Activated B cell treated with CpG ODN at 0.5 μM for 24 hours (primary cell): Measurements from ENCODE around the gene IPO11. TPM values are rescaled to one million over a fixed set of nuclear protein-coding genes. Genes with fewer than 3 reads are reported as not detected.

Source experiments
- ATAC-seq: fragments of 200-7000 bp; cut with Tn5 transposase; one replicate; pipeline ENCODE4 v1.10.0; 2021; ENCODE audit warnings: low read depth, mild to moderate bottlenecking, moderate library complexity
- CTCF ChIA-PET: fragments of 350-600 bp; sonication (Branson Sonifier 250); formaldehyde crosslinking; loops from one replicate; lab custom pipeline; 2021; ENCODE audit warnings: antibody characterized with exemption; lab: Charles Lee
- POLR2A ChIA-PET: fragments of 350-600 bp; sonication (Branson Sonifier 250); formaldehyde crosslinking; loops from one replicate; lab custom pipeline; 2021; ENCODE audit warnings: antibody characterized with exemption; lab: Charles Lee
- DNase-seq: peaks from one replicate; pipeline ENCODE4 v3.0.0; 2022
- H3K27ac Mint-ChIP-seq: one replicate; pipeline ENCODE4 v1.8.0; 2020; ENCODE audit warnings: mixed read lengths
- H3K27me3 Mint-ChIP-seq: one replicate; pipeline ENCODE4 v1.8.0; 2021; ENCODE audit warnings: mixed read lengths
- H3K36me3 Mint-ChIP-seq: one replicate; pipeline ENCODE4 v1.8.0; 2021; ENCODE audit warnings: low read depth, mixed read lengths
- H3K4me1 Mint-ChIP-seq: one replicate; pipeline ENCODE4 v1.8.0; 2021; ENCODE audit warnings: mixed read lengths
- H3K4me3 Mint-ChIP-seq: one replicate; pipeline ENCODE4 v1.8.0; 2020; ENCODE audit warnings: mild to moderate bottlenecking, mixed read lengths
- H3K9me3 Mint-ChIP-seq: one replicate; pipeline ENCODE4 v1.8.0; 2020; ENCODE audit warnings: mixed read lengths
- intact Hi-C: fragments of 100-400 bp; cut with micrococcal nuclease; formaldehyde crosslinking; loops from one replicate; pipeline ENCODE4 v1.15.1; 2024
- total RNA-seq: library from RNA; stranded (reverse); gene quantifications from 2 replicates; pipeline ENCODE4 v1.2.3, GENCODE V29; 2022
- TF ChIP-seq, protein P1 (sequence below): fragments of 200-600 bp; IDR thresholded peaks from one replicate; pipeline ENCODE4 v1.8.0; 2022; ENCODE audit warnings: antibody characterized with exemption, mild to moderate bottlenecking

Gene IPO11
- total RNA-seq, 1 donor from 2014 or later = 32.9 TPM

DNA sequence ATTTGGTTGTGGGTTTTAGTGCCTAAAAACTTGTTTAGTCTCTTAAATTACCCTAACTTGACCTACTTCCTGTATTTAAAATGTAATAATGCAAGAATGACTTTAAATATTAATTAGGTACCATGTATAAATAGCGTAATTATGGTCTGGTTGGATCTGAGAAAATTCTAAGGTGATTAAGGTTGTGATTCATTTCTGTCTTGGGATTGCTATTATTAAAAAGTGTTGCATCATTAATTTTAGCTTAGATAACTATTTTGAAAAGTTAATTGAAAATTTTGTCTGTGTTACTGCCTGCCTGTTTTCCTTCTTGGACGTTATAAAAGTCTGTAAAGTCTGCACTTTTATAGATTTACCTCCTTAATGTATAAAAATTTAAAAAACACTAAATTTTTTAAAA lies 177.8 kb downstream of the IPO11 start:
- CTCF ChIA-PET = no interaction called here

DNA sequence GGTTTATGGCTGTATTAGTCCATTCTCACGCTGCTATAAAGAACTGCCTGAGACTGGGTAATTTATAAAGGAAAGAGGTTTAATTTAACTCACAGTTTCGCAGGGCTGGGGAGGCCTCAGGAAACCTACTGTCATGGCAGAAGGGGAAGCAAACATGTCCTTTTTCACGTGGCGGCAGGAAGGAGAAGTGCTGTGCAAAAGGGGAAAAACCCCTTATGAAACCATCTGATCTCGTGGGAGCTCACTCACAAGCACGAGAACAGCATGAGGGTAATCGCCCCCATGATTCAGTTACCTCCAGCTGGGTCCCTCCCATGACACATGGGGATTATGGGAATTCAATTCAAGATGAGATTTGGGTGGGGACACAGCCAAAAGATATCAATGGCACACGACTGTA lies 180.0 kb downstream of the IPO11 start:
- no peak for ATAC-seq
- Mint-ChIP-seq H3K4me1 (peaks cover 12% of the 10 kb centered on the region), H3K4me3 (no peak overlapping the region), H3K27ac (no peak overlapping the region), H3K36me3 (peaks cover 63% of the 10 kb centered on the region), H3K27me3 (no peaks in the 10 kb centered on the region), H3K9me3 (peaks cover 2% of the 10 kb centered on the region)
- CTCF ChIA-PET = no interaction called here
- POLR2A ChIA-PET = no interaction called here
- intact Hi-C loops = no loop called here
- TF ChIP-seq, protein P1, sequence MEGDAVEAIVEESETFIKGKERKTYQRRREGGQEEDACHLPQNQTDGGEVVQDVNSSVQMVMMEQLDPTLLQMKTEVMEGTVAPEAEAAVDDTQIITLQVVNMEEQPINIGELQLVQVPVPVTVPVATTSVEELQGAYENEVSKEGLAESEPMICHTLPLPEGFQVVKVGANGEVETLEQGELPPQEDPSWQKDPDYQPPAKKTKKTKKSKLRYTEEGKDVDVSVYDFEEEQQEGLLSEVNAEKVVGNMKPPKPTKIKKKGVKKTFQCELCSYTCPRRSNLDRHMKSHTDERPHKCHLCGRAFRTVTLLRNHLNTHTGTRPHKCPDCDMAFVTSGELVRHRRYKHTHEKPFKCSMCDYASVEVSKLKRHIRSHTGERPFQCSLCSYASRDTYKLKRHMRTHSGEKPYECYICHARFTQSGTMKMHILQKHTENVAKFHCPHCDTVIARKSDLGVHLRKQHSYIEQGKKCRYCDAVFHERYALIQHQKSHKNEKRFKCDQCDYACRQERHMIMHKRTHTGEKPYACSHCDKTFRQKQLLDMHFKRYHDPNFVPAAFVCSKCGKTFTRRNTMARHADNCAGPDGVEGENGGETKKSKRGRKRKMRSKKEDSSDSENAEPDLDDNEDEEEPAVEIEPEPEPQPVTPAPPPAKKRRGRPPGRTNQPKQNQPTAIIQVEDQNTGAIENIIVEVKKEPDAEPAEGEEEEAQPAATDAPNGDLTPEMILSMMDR = no peak
- DNase-seq = no peak

More for the DNA sequence above, 177.8 kb downstream of the IPO11 start:
- Mint-ChIP-seq H3K4me1 (peaks cover 14% of the 10 kb centered on the region), H3K27ac (no peak overlapping the region), H3K4me3 (no peak overlapping the region), H3K27me3 (no peaks in the 10 kb centered on the region), H3K9me3 (peaks cover 2% of the 10 kb centered on the region), H3K36me3 (peaks cover 66% of the 10 kb centered on the region)
- POLR2A ChIA-PET = no interaction called here
- DNase-seq (no peak), ATAC-seq (no peak)
- TF ChIP-seq, protein P1 = no peak
- intact Hi-C loops = no loop called here

DNA sequence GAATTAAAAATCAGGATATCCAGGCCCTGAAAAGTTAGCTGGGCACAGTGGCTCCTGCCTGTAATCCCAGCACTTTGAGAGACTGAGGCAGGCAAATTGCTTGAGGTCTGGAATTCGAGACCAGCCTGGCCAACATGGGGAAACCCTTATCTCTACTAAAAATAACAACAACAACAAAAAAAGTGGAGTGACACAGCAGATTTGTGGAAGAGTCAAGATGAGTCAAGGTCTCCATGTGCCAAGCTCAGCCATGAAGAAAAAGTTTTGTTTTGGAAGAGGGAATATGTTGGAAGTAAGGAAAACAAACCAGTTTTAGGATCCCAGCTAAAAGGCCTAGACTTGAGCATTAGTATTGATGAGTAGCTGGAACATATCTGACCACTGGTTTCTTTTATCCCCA lies 180.8 kb downstream of the IPO11 start:
- ATAC-seq = no peak
- peaks cover 12% of the 10 kb centered on the region for H3K4me1 Mint-ChIP-seq
- TF ChIP-seq, protein P1 = no peak
- POLR2A ChIA-PET = no interaction called here
- H3K27me3 Mint-ChIP-seq = no peaks in the 10 kb centered on the region
- no peak overlapping the region for H3K4me3 Mint-ChIP-seq
- intact Hi-C loops = no loop called here
- H3K9me3 Mint-ChIP-seq = peaks cover 2% of the 10 kb centered on the region
- DNase-seq = no peak
- no peak overlapping the region for H3K27ac Mint-ChIP-seq
- CTCF ChIA-PET = no interaction called here
- H3K36me3 Mint-ChIP-seq = peaks cover 56% of the 10 kb centered on the region

DNA sequence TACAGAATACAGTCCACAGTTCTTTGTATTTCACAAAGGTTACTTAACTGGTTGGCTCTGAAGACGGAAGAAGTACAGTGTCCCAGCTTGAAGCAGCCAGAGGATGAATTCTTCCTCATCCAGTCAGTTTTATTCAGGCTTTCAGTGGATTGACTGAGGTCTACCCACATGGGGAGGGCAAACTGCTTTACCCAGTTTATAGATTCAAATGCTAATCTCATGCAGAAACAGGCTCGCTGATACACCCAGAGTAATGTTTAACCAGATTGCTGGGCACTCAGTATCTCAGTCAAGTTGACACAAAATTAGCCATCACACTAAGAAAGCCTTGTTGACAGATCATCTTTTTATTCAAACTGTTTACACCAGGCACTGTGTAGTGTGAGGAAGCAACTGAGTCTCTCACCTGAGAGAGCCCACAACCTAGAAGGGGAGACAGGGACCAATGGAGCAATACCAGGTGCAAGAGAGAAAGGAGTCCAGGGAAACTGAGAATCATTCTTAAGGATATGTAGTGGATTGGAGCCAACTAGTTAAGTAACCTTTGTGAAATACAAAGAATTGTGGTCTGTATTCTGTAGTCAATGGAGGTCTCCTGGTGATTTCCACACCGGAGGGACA lies 181.9 kb downstream of the IPO11 start:
- DNase-seq = no peak
- no peak for ATAC-seq
- H3K27ac Mint-ChIP-seq = no peak overlapping the region
- H3K4me3 Mint-ChIP-seq = no peak overlapping the region
- peaks cover 47% of the 10 kb centered on the region for H3K36me3 Mint-ChIP-seq
- H3K4me1 Mint-ChIP-seq = peaks cover 12% of the 10 kb centered on the region
- ChIA-PET CTCF (no interaction called here), POLR2A (no interaction called here)
- TF ChIP-seq, protein P1 = no peak
- H3K9me3 Mint-ChIP-seq = peaks cover 2% of the 10 kb centered on the region
- intact Hi-C loops = no loop called here
- H3K27me3 Mint-ChIP-seq = no peaks in the 10 kb centered on the region

DNA sequence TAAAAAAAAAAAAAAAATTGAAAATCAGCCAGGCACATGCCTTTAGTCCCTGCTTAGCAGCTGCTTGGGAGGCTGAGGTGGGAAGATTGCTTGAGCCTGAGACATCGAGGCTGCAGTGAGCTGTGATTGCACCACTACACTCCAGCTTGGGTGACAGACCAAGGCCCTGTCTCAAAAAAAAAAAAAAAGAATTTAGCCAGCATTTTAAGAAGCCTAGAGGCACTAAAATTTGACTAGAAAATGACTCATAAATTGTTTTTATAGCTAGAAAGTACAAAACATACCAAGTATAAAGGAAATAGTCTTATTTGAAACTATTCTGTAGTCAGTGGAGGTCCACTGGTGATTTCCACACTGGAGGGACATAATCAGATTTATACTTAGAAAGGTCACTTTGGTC lies 183.5 kb downstream of the IPO11 start:
- Mint-ChIP-seq H3K27ac (no peak overlapping the region), H3K36me3 (peaks cover 43% of the 10 kb centered on the region), H3K27me3 (no peaks in the 10 kb centered on the region), H3K4me1 (peaks cover 12% of the 10 kb centered on the region), H3K4me3 (no peak overlapping the region), H3K9me3 (peaks cover 2% of the 10 kb centered on the region)
- CTCF ChIA-PET = no interaction called here
- POLR2A ChIA-PET = no interaction called here
- DNase-seq (no peak), ATAC-seq (no peak)
- intact Hi-C loops = no loop called here
- TF ChIP-seq, protein P1 = no peak
